Measurements from ENCODE around the gene QPCTL.
"Not testable (repeated sequence)": the region's sequence is repeated elsewhere in the genome, so short reads cannot be mapped to it uniquely, and the experiment has no call there.

The QPCTL gene

GRCh38 chr19:45717131-45717982, 24.9 kb downstream of the QPCTL start:
- DNase-seq (ENCODE audit: low read depth): peak; percentile 99

- DNase-seq (ENCODE audit: low read depth): no peak
Measured at GRCh38 chr19:45717983-45718650, 25.7 kb downstream of the QPCTL start.

- DNase-seq (ENCODE audit: low read depth): not testable (repeated sequence)
Measured at GRCh38 chr19:45720065-45720464, 27.6 kb downstream of the QPCTL start.

- not testable (repeated sequence) for DNase-seq (ENCODE audit: low read depth)
Measured at GRCh38 chr19:45728683-45729082, 36.2 kb downstream of the QPCTL start.

GRCh38 chr19:45729800-45730290, 37.4 kb downstream of the QPCTL start:
- no peak for DNase-seq (ENCODE audit: low read depth)

- DNase-seq (ENCODE audit: low read depth): peak; percentile 98
Measured at GRCh38 chr19:45730368-45731288, 38.2 kb downstream of the QPCTL start, which contains the start of gene FBXO46. TSS of gene FBXO46 (minus strand) at chr19:45730896. CDS start at chr19:45713495, 17,401 bp downstream.

- no peak for DNase-seq (ENCODE audit: low read depth)
Measured at GRCh38 chr19:45733160-45733810, 40.8 kb downstream of the QPCTL start, which contains the start of gene MEIOSIN. TSS of gene MEIOSIN (plus strand) at chr19:45733439. CDS start at chr19:45735377, 1,938 bp downstream.

GRCh38 chr19:45739498-45740439, 47.3 kb downstream of the QPCTL start:
- no peak for DNase-seq (ENCODE audit: low read depth)

- no peak for DNase-seq (ENCODE audit: low read depth)
Measured at GRCh38 chr19:45742969-45743368, 50.5 kb downstream of the QPCTL start.

GRCh38 chr19:45745606-45746005, 53.1 kb downstream of the QPCTL start:
- no peak for DNase-seq (ENCODE audit: low read depth)

GRCh38 chr19:45746866-45747265, 54.4 kb downstream of the QPCTL start:
- no peak for DNase-seq (ENCODE audit: low read depth)

GRCh38 chr19:45747513-45747912, 55.0 kb downstream of the QPCTL start:
- DNase-seq (ENCODE audit: low read depth): no peak

- DNase-seq (ENCODE audit: low read depth): not testable (repeated sequence)
Measured at GRCh38 chr19:45751483-45751882, 59.0 kb downstream of the QPCTL start.

- DNase-seq (ENCODE audit: low read depth): no peak
Measured at GRCh38 chr19:45752639-45753038, 60.2 kb downstream of the QPCTL start.

- no peak for DNase-seq (ENCODE audit: low read depth)
Measured at GRCh38 chr19:45753548-45753947, 61.1 kb downstream of the QPCTL start.

All from fibroblast of the conjunctiva (primary cell).